Chondrocyte (in vitro differentiated cells): ENCODE measurements around the gene ARHGAP28. TPM values are rescaled to one million over a fixed set of nuclear protein-coding genes. Genes with fewer than 3 reads are reported as not detected.
A peak's percentile ranks its signal among the peaks of the same experiment; 100 is the strongest.

ENCODE experiments used
- DNase-seq: peaks from one replicate; pipeline ENCODE4 v3.0.0; 2021; ENCODE audit warnings: mixed read lengths, low spot score
- H3K27ac Mint-ChIP-seq: one replicate; pipeline ENCODE4 v1.8.0; 2021; ENCODE audit warnings: mild to moderate bottlenecking, moderate library complexity, mixed read lengths; ENCODE audit not compliant: unreplicated experiment
- H3K27me3 Mint-ChIP-seq: 2 replicates; pipeline ENCODE4 v1.8.0; 2021; ENCODE audit warnings: low read depth, mixed read lengths
- H3K36me3 Mint-ChIP-seq: 2 replicates; pipeline ENCODE4 v1.8.0; 2021; ENCODE audit warnings: low read depth, mixed read lengths
- H3K4me1 Mint-ChIP-seq: 2 replicates; pipeline ENCODE4 v1.8.0; 2021; ENCODE audit warnings: low read depth, mild to moderate bottlenecking, mixed read lengths
- H3K4me3 Mint-ChIP-seq: one replicate; pipeline ENCODE4 v1.8.0; 2021; ENCODE audit warnings: mild to moderate bottlenecking, moderate library complexity, mixed read lengths; ENCODE audit not compliant: unreplicated experiment
- H3K9me3 Mint-ChIP-seq: 2 replicates; pipeline ENCODE4 v1.8.0; 2021; ENCODE audit warnings: low read depth, mixed read lengths
- CTCF ChIP-seq: fragments of 200-600 bp; sonication (generic); IDR thresholded peaks from 2 replicates; pipeline ENCODE4 v1.5.0; 2021; ENCODE audit warnings: antibody characterized with exemption, mild to moderate bottlenecking, moderate library complexity
- total RNA-seq: library from RNA; stranded (reverse); gene quantifications from 3 replicates; pipeline ENCODE4 v1.2.1, GENCODE V29; 2021

ARHGAP28 gene
- total RNA-seq, 1 donor from 2014 or later: 18.1 TPM

GRCh38 chr18:6724331-6724730, 5.2 kb upstream of the ARHGAP28 start:
- Mint-ChIP-seq H3K27ac (no peak overlapping the region), H3K4me1 (peaks cover 32% of the 10 kb centered on the region), H3K9me3 (no peaks in the 10 kb centered on the region), H3K36me3 (no peaks in the 10 kb centered on the region), H3K4me3 (no peak overlapping the region), H3K27me3 (no peaks in the 10 kb centered on the region)
- TF ChIP-seq CTCF: no peak
- no peak for DNase-seq

GRCh38 chr18:6728331-6728730, 1.2 kb upstream of the ARHGAP28 start:
- H3K27me3 Mint-ChIP-seq: no peaks in the 10 kb centered on the region
- DNase-seq: no peak
- TF ChIP-seq CTCF: no peak
- H3K36me3 Mint-ChIP-seq: no peaks in the 10 kb centered on the region
- peak overlapping the region; percentile 99 for H3K27ac Mint-ChIP-seq
- H3K9me3 Mint-ChIP-seq: no peaks in the 10 kb centered on the region
- no peak overlapping the region for H3K4me3 Mint-ChIP-seq
- H3K4me1 Mint-ChIP-seq: peaks cover 42% of the 10 kb centered on the region

GRCh38 chr18:6728809-6729246, 688 bp upstream of the ARHGAP28 start:
- DNase-seq: no peak
- H3K4me3 Mint-ChIP-seq: peak overlapping the region; percentile 94
- H3K27ac Mint-ChIP-seq: peak overlapping the region; percentile 99
- H3K4me1 Mint-ChIP-seq: peaks cover 47% of the 10 kb centered on the region
- no peaks in the 10 kb centered on the region for H3K36me3 Mint-ChIP-seq
- no peak for TF ChIP-seq CTCF
- H3K9me3 Mint-ChIP-seq: no peaks in the 10 kb centered on the region
- H3K27me3 Mint-ChIP-seq: no peaks in the 10 kb centered on the region

- Mint-ChIP-seq H3K4me3 (peak overlapping the region; percentile 94), H3K36me3 (no peaks in the 10 kb centered on the region), H3K4me1 (peaks cover 58% of the 10 kb centered on the region), H3K27ac (peak overlapping the region; percentile 98), H3K9me3 (no peaks in the 10 kb centered on the region), H3K27me3 (no peaks in the 10 kb centered on the region)
- no peak for DNase-seq
- TF ChIP-seq CTCF: no peak
Measured at GRCh38 chr18:6730416-6731221, 1.1 kb downstream of the ARHGAP28 start.

GRCh38 chr18:6731222-6731596, 1.7 kb downstream of the ARHGAP28 start:
- no peak for DNase-seq
- TF ChIP-seq CTCF: no peak
- peaks cover 62% of the 10 kb centered on the region for H3K4me1 Mint-ChIP-seq

More at GRCh38 chr18:6731222-6731596, 1.7 kb downstream of the ARHGAP28 start:
- Mint-ChIP-seq H3K36me3 (no peaks in the 10 kb centered on the region), H3K27ac (peak overlapping the region; percentile 98), H3K27me3 (no peaks in the 10 kb centered on the region), H3K4me3 (peak overlapping the region; percentile 94), H3K9me3 (no peaks in the 10 kb centered on the region)
